OCI-LY3 (cell line): ENCODE data around the gene GIPC2.
"Not testable (repeated sequence)": the region's sequence is repeated elsewhere in the genome, so short reads cannot be mapped to it uniquely, and the experiment has no call there.

Experiments
- H2AFZ ChIP-seq: fragments of 200-600, 300-600 bp; shearing (Covaris generic); 2 replicates; pipeline ENCODE4 v1.6.0; 2014; ENCODE audit warnings: antibody characterized with exemption, low read depth, low read length
- H3K27ac ChIP-seq: fragments of 200-600, 300-600 bp; sonication (generic); 2 replicates; pipeline ENCODE4 v1.5.1; 2014; ENCODE audit warnings: mild to moderate bottlenecking, low read length, moderate library complexity, mixed read lengths
- H3K27me3 ChIP-seq: fragments of 200-600, 300-600 bp; sonication (generic); 2 replicates; pipeline ENCODE4 v1.6.1; 2014; ENCODE audit warnings: low read depth, low read length, mixed read lengths
- H3K36me3 ChIP-seq: fragments of 200-600, 300-600 bp; sonication (generic); replicated peaks from 2 replicates; pipeline ENCODE3; 2014; ENCODE audit warnings: low read depth, low read length, mixed read lengths
- H3K4me1 ChIP-seq: fragments of 300-600, 200-600 bp; sonication (generic); 2 replicates; pipeline ENCODE4 v1.6.1; 2014; ENCODE audit warnings: low read length, mixed read lengths
- H3K4me2 ChIP-seq: fragments of 200-600, 300-600 bp; sonication (generic); 2 replicates; pipeline ENCODE4 v1.6.1; 2014; ENCODE audit warnings: low read length, mixed read lengths
- H3K4me3 ChIP-seq: fragments of 300-600, 200-600 bp; sonication (generic); 2 replicates; pipeline ENCODE4 v1.5.1; 2014; ENCODE audit warnings: antibody characterized with exemption, mild to moderate bottlenecking, low read length, moderate library complexity
- H3K79me2 ChIP-seq: fragments of 300-600, 200-600 bp; shearing (Covaris generic); 2 replicates; pipeline ENCODE4 v1.6.1; 2014; ENCODE audit warnings: mild to moderate bottlenecking, low read length, mixed read lengths
- H3K9ac ChIP-seq: fragments of 300-600, 200-600 bp; shearing (Covaris generic); 2 replicates; pipeline ENCODE4 v1.6.0; 2014; ENCODE audit warnings: mild to moderate bottlenecking, low read length, moderate library complexity
- H3K9me3 ChIP-seq: fragments of 200-600, 300-600 bp; shearing (Covaris generic); 2 replicates; pipeline ENCODE4 v1.6.1; 2014; ENCODE audit warnings: low read length, mixed read lengths; ENCODE audit not compliant: insufficient read depth
- H4K20me1 ChIP-seq: fragments of 200-600, 300-600 bp; sonication (generic); 2 replicates; pipeline ENCODE4 v1.6.1; 2016; ENCODE audit warnings: low read length, mixed read lengths; ENCODE audit not compliant: insufficient read depth
- EZH2phosphoT487 ChIP-seq: fragments of 200-600 bp; shearing (Covaris generic); IDR thresholded peaks from 2 replicates; pipeline ENCODE4 v1.6.1; 2018; ENCODE audit warnings: antibody characterized with exemption, mixed run types, low read depth
- TF ChIP-seq, protein P1 (sequence below): fragments of 200-600, 300-600 bp; sonication (generic); IDR thresholded peaks from 2 replicates; pipeline ENCODE4 v1.5.1; 2014; ENCODE audit warnings: antibody characterized with exemption, low read length, low read depth

GIPC2 gene

DNA sequence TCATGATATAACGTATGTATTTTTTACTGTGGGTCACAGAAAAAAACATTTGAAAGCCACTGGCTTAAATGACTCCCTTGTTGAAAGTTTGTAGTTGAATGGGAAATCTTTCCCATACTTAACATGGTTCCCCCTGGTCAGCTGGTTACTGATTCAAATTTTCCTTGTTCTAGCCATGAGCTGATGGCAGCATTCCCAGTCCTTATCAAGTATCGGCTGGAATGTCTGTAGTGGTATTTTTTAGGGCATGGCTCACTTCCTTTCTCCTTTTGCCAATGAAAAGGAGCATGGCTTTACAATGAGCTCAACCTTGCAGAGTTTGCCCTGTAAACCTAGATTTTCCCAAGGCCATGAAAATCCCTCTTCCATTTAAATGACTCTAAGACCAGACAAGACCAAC lies 55.7 kb downstream of the GIPC2 start:
- no peaks in the 10 kb centered on the region for H3K79me2 ChIP-seq
- H3K4me1 ChIP-seq = no peaks in the 10 kb centered on the region
- H4K20me1 ChIP-seq = no peaks in the 10 kb centered on the region
- TF ChIP-seq, protein P1, sequence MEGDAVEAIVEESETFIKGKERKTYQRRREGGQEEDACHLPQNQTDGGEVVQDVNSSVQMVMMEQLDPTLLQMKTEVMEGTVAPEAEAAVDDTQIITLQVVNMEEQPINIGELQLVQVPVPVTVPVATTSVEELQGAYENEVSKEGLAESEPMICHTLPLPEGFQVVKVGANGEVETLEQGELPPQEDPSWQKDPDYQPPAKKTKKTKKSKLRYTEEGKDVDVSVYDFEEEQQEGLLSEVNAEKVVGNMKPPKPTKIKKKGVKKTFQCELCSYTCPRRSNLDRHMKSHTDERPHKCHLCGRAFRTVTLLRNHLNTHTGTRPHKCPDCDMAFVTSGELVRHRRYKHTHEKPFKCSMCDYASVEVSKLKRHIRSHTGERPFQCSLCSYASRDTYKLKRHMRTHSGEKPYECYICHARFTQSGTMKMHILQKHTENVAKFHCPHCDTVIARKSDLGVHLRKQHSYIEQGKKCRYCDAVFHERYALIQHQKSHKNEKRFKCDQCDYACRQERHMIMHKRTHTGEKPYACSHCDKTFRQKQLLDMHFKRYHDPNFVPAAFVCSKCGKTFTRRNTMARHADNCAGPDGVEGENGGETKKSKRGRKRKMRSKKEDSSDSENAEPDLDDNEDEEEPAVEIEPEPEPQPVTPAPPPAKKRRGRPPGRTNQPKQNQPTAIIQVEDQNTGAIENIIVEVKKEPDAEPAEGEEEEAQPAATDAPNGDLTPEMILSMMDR = no peak
- TF ChIP-seq EZH2phosphoT487 = no peak
- H3K9ac ChIP-seq = no peak overlapping the region
- H2AFZ ChIP-seq = no peak overlapping the region
- H3K27ac ChIP-seq = no peak overlapping the region
- no peaks in the 10 kb centered on the region for H3K27me3 ChIP-seq
- no peaks in the 10 kb centered on the region for H3K36me3 ChIP-seq
- H3K9me3 ChIP-seq = no peaks in the 10 kb centered on the region
- no peak overlapping the region for H3K4me2 ChIP-seq
- no peak overlapping the region for H3K4me3 ChIP-seq

DNA sequence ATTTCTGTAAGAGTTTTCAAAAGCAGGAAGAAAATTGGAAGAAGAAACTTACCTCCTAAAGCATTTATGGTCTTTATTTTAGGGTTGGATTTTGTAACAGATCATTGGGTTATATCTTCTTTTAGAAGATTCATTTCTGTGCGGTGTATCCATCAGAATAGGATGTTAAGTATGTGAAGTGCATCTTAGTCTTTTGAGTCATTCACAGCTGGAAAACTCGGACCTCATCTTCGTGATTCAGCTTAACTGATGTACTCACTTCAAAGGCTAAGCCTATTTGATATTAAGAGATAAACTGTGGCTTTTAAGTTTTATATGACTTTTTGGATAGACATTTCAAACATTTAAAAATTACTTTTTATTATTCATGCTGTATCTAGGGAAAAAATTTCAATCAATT lies 56.3 kb downstream of the GIPC2 start:
- Histone ChIP-seq H2AFZ (no peak overlapping the region), H3K27me3 (no peaks in the 10 kb centered on the region), H3K9me3 (no peaks in the 10 kb centered on the region), H3K4me1 (no peaks in the 10 kb centered on the region), H3K4me2 (no peak overlapping the region), H3K4me3 (no peak overlapping the region), H3K36me3 (no peaks in the 10 kb centered on the region), H3K79me2 (no peaks in the 10 kb centered on the region), H3K27ac (no peak overlapping the region), H4K20me1 (no peaks in the 10 kb centered on the region), H3K9ac (no peak overlapping the region)
- TF ChIP-seq, protein P1 = no peak
- no peak for TF ChIP-seq EZH2phosphoT487

DNA sequence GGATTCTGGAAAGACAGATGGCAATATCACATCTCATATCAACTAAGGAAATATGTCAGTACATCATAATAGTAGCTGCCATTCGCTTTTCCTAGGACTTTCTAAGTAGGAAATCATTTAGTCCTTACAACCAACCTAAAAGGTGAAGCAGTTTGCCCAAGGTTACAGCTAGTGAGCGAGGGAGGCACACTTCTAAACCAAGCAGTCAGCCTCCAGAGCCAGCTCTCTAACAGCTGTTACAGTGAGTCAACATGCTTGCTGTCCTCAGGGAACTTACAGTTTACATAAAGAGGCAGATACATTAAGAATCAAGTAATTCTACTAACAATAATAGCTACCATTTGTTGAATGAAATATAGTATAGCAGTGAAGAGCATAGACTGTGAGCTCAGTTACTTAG lies 57.1 kb downstream of the GIPC2 start:
- Histone ChIP-seq H3K4me3 (no peak overlapping the region), H3K36me3 (no peaks in the 10 kb centered on the region), H3K4me1 (no peaks in the 10 kb centered on the region), H2AFZ (no peak overlapping the region), H3K27ac (no peak overlapping the region), H3K9me3 (no peaks in the 10 kb centered on the region), H3K4me2 (no peak overlapping the region), H3K9ac (no peak overlapping the region), H3K79me2 (no peaks in the 10 kb centered on the region), H4K20me1 (no peaks in the 10 kb centered on the region), H3K27me3 (no peaks in the 10 kb centered on the region)
- TF ChIP-seq, protein P1 = no peak
- no peak for TF ChIP-seq EZH2phosphoT487

DNA sequence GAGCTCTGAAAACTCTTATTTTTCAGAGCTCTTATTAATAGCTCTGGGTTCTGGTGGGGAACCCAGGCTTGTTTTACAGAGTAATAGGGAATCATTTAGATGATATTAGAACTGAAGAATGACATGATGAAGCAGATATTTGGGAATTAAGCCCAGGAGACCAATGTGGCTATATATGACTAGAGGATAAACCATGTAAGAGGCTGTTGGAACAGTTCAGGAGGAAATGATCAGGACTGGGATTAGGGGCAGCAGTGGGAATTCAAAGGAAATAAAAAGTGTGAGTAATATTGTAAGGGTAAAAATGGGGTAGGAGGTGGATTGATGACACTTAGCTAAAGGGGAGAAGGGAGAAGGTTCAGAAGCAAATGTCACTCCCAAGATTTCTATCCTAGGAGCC lies 58.6 kb downstream of the GIPC2 start:
- no peaks in the 10 kb centered on the region for H3K27me3 ChIP-seq
- no peak overlapping the region for H3K27ac ChIP-seq
- H3K4me1 ChIP-seq = no peaks in the 10 kb centered on the region
- H3K9ac ChIP-seq = no peak overlapping the region
- TF ChIP-seq, protein P1 = no peak
- TF ChIP-seq EZH2phosphoT487 = no peak
- no peak overlapping the region for H2AFZ ChIP-seq
- H3K79me2 ChIP-seq = no peaks in the 10 kb centered on the region
- H3K4me2 ChIP-seq = no peak overlapping the region
- H4K20me1 ChIP-seq = no peaks in the 10 kb centered on the region
- H3K4me3 ChIP-seq = no peak overlapping the region
- no peaks in the 10 kb centered on the region for H3K9me3 ChIP-seq
- no peaks in the 10 kb centered on the region for H3K36me3 ChIP-seq

DNA sequence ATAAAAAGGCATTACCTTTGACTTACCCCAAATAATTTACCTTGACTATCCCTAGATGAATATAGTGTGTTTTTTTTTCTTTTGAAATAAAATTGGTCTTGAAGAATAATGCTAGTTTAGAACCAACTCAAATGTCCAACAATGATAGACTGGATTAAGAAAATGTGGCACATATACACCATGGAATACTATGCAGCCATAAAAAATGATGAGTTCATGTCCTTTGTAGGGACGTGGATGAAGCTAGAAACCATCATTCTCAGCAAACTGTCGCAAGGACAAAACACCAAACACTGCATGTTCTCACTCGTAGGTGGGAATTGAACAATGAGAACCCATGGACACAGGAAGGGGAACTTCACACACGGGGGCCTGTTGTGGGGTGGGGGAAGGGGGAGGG lies 63.9 kb downstream of the GIPC2 start:
- H3K27ac ChIP-seq, H3K36me3 ChIP-seq, H3K27me3 ChIP-seq, H3K4me2 ChIP-seq, H3K4me3 ChIP-seq, H3K4me1 ChIP-seq, H4K20me1 ChIP-seq, H3K9ac ChIP-seq, H2AFZ ChIP-seq, H3K9me3 ChIP-seq, H3K79me2 ChIP-seq: not testable (repeated sequence)
